NT2/D1 (cell line): ENCODE data around the gene UMAD1.

Source experiments
- SUZ12 ChIP-seq: IDR thresholded peaks from 2 replicates; pipeline ENCODE4 v1.6.1; 2011; ENCODE audit not compliant: insufficient read length, insufficient read depth; ENCODE audit errors: extremely low read depth
- YY1 ChIP-seq: IDR thresholded peaks from 2 replicates; pipeline ENCODE4 v1.6.1; 2011; ENCODE audit not compliant: insufficient read length, insufficient read depth
- ZNF274 ChIP-seq: IDR thresholded peaks from 2 replicates; pipeline ENCODE4 v1.6.1; 2011; ENCODE audit warnings: mild to moderate bottlenecking, low read depth, low read length

- TF ChIP-seq ZNF274: no peak
- no peak for TF ChIP-seq YY1
- TF ChIP-seq SUZ12: no peak
Observed at GRCh38 chr7:7868572-7868899, 228.0 kb downstream of the UMAD1 start.
